HG03432 (cell line): ENCODE measurements around the gene MALAT1.
A peak's percentile ranks its signal among the peaks of the same experiment; 100 is the strongest.
"Not testable (repeated sequence)": the region's sequence is repeated elsewhere in the genome, so short reads cannot be mapped to it uniquely, and the experiment has no call there.

Experiments used
- ATAC-seq: cut with Tn5 transposase; IDR thresholded peaks from one replicate; pipeline ENCODE4 v1.9.1; 2021; ENCODE audit warnings: mild to moderate bottlenecking, moderate library complexity; ENCODE audit not compliant: unreplicated experiment

MALAT1 gene

GRCh38 chr11:65497141-65498041 is 1.5 kb upstream of the MALAT1 start:
- peak; percentile 64 for ATAC-seq

GRCh38 chr11:65498042-65498726 is 661 bp upstream of the MALAT1 start:
- no peak for ATAC-seq

- no peak for ATAC-seq
Measured at GRCh38 chr11:65498727-65498976, 193 bp upstream of the MALAT1 start.

GRCh38 chr11:65499713-65500386 is 1.0 kb downstream of the MALAT1 start:
- ATAC-seq = no peak

GRCh38 chr11:65500387-65501185 is 1.7 kb downstream of the MALAT1 start:
- no peak for ATAC-seq

GRCh38 chr11:65501186-65501471 is 2.3 kb downstream of the MALAT1 start:
- no peak for ATAC-seq

GRCh38 chr11:65501472-65502273 is 2.8 kb downstream of the MALAT1 start:
- ATAC-seq = no peak

- ATAC-seq = no peak
Measured at GRCh38 chr11:65502274-65502554, 3.4 kb downstream of the MALAT1 start.

- ATAC-seq = no peak
Measured at GRCh38 chr11:65502555-65503367, 3.9 kb downstream of the MALAT1 start.

GRCh38 chr11:65503368-65503948 is 4.6 kb downstream of the MALAT1 start:
- ATAC-seq = no peak

- ATAC-seq = no peak
Measured at GRCh38 chr11:65503949-65504673, 5.3 kb downstream of the MALAT1 start.

GRCh38 chr11:65504674-65505465 is 6.0 kb downstream of the MALAT1 start:
- ATAC-seq = no peak

- no peak for ATAC-seq
Measured at GRCh38 chr11:65505466-65506289, 6.8 kb downstream of the MALAT1 start.

GRCh38 chr11:65506290-65506771 is 7.5 kb downstream of the MALAT1 start:
- ATAC-seq = no peak

- ATAC-seq = peak; percentile 40
Measured at GRCh38 chr11:65506772-65507505, 8.1 kb downstream of the MALAT1 start.

GRCh38 chr11:65512311-65512710 is 13.5 kb downstream of the MALAT1 start:
- ATAC-seq = not testable (repeated sequence)
